ENCODE data around the gene FMNL2. TPM values are rescaled to one million over a fixed set of nuclear protein-coding genes. Genes with fewer than 3 reads are reported as not detected.

Gene FMNL2
- total RNA-seq, 1 experiment from 2014 or later, result 37.5 TPM

GRCh38 chr2:152446213-152446612 is 111.2 kb downstream of the FMNL2 start:
- DNase-seq (ENCODE audit: low spot score), result no peak

- no peak for DNase-seq (ENCODE audit: low spot score)
Observed at GRCh38 chr2:152447897-152448296, 112.9 kb downstream of the FMNL2 start.

GRCh38 chr2:152448606-152449005 is 113.6 kb downstream of the FMNL2 start:
- DNase-seq (ENCODE audit: low spot score), result no peak

GRCh38 chr2:152449578-152449977 is 114.6 kb downstream of the FMNL2 start:
- DNase-seq (ENCODE audit: low spot score), result no peak

GRCh38 chr2:152450176-152450575 is 115.2 kb downstream of the FMNL2 start:
- DNase-seq (ENCODE audit: low spot score), result no peak

- DNase-seq (ENCODE audit: low spot score), result no peak
Observed at GRCh38 chr2:152452256-152452973, 117.4 kb downstream of the FMNL2 start.

GRCh38 chr2:152453129-152453911 is 118.3 kb downstream of the FMNL2 start:
- no peak for DNase-seq (ENCODE audit: low spot score)

- DNase-seq (ENCODE audit: low spot score), result no peak
Observed at GRCh38 chr2:152454371-152454770, 119.4 kb downstream of the FMNL2 start.

GRCh38 chr2:152454960-152455359 is 120.0 kb downstream of the FMNL2 start:
- DNase-seq (ENCODE audit: low spot score), result no peak

GRCh38 chr2:152455738-152456137 is 120.8 kb downstream of the FMNL2 start:
- no peak for DNase-seq (ENCODE audit: low spot score)

GRCh38 chr2:152456262-152456661 is 121.3 kb downstream of the FMNL2 start:
- DNase-seq (ENCODE audit: low spot score), result peak; percentile 65

GRCh38 chr2:152458441-152458940 is 123.5 kb downstream of the FMNL2 start:
- no peak for DNase-seq (ENCODE audit: low spot score)

GRCh38 chr2:152459091-152459490 is 124.1 kb downstream of the FMNL2 start:
- DNase-seq (ENCODE audit: low spot score), result no peak

- no peak for DNase-seq (ENCODE audit: low spot score)
Observed at GRCh38 chr2:152460567-152460966, 125.6 kb downstream of the FMNL2 start.

GRCh38 chr2:152462120-152462519 is 127.1 kb downstream of the FMNL2 start:
- DNase-seq (ENCODE audit: low spot score), result no peak

GRCh38 chr2:152462779-152463178 is 127.8 kb downstream of the FMNL2 start:
- no peak for DNase-seq (ENCODE audit: low spot score)

- DNase-seq (ENCODE audit: low spot score), result no peak
Observed at GRCh38 chr2:152464851-152465470, 130.0 kb downstream of the FMNL2 start.

GRCh38 chr2:152465541-152465940 is 130.6 kb downstream of the FMNL2 start:
- no peak for DNase-seq (ENCODE audit: low spot score)

- peak; percentile 85 for DNase-seq (ENCODE audit: low spot score)
Observed at GRCh38 chr2:152466041-152466440, 131.1 kb downstream of the FMNL2 start.

GRCh38 chr2:152466980-152467676 is 132.2 kb downstream of the FMNL2 start:
- DNase-seq (ENCODE audit: low spot score), result no peak

- DNase-seq (ENCODE audit: low spot score), result no peak
Observed at GRCh38 chr2:152467677-152468410, 132.9 kb downstream of the FMNL2 start.
